Spleen (tissue), 11 donors: ENCODE data around the gene KIF12. TPM values are rescaled to one million over a fixed set of nuclear protein-coding genes. Genes with fewer than 3 reads are reported as not detected.

Experiments used
- DNase-seq: peaks from one replicate; pipeline ENCODE4 v3.0.0-alpha.2; 2020
- H3K27ac ChIP-seq, 8 donors: fragments of 200-600 bp; sonication (generic) in 7 of 8; 1 replicate in 4 of 8; 2 replicates in 4 of 8; pipeline versions ENCODE4 v1.5.0 to v1.8.0; 2016 to 2021; ENCODE audit warnings: inconsistent platforms in 4 of 8, mild to moderate bottlenecking in 4 of 8, moderate library complexity in 1 of 8
- H3K27me3 ChIP-seq, 7 donors: fragments of 200-600 bp; sonication (generic) in 6 of 7; replicated peaks in 1 of 7; 1 replicate in 4 of 7; 2 replicates in 3 of 7; pipeline versions ENCODE4 v1.5.0 to v1.8.0; 2016 to 2021; ENCODE audit warnings: inconsistent platforms in 3 of 7, mild to moderate bottlenecking in 1 of 7
- H3K36me3 ChIP-seq, 6 donors: fragments of 200-600 bp; sonication (generic) in 5 of 6; 1 replicate in 4 of 6; 2 replicates in 2 of 6; pipeline versions ENCODE4 v1.5.0 to v1.8.0; 2016 to 2021; ENCODE audit warnings: inconsistent platforms in 2 of 6
- H3K4me1 ChIP-seq, 6 donors: fragments of 200-600 bp; sonication (generic) in 5 of 6; 1 replicate in 3 of 6; 2 replicates in 3 of 6; pipeline versions ENCODE4 v1.5.0 to v1.8.0; 2016 to 2021; ENCODE audit warnings: inconsistent platforms in 3 of 6
- H3K4me3 ChIP-seq, 8 donors: fragments of 200-600 bp; sonication (generic) in 7 of 8; 1 replicate in 4 of 8; 2 replicates in 4 of 8; pipeline versions ENCODE4 v1.5.0 to v1.8.0; 2016 to 2021; ENCODE audit warnings: inconsistent platforms in 4 of 8, mild to moderate bottlenecking in 4 of 8, moderate library complexity in 2 of 8
- H3K9me3 ChIP-seq, 8 donors: fragments of 200-600 bp; sonication (generic) in 7 of 8; 1 replicate in 4 of 8; 2 replicates in 4 of 8; pipeline versions ENCODE4 v1.5.0 to v1.8.0; 2016 to 2021; ENCODE audit warnings: inconsistent platforms in 4 of 8
- POLR2A ChIP-seq, 3 donors: fragments of 450-650 bp; IDR thresholded peaks; one replicate each; pipeline ENCODE4 v1.5.1; 2017; ENCODE audit warnings: antibody characterized with exemption in 3 of 3, mild to moderate bottlenecking in 1 of 3
- POLR2AphosphoS5 ChIP-seq, 3 donors: sonication (generic); formaldehyde crosslinking; IDR thresholded peaks; one replicate each; pipeline ENCODE4 v1.5.1; 2017; ENCODE audit warnings: antibody characterized with exemption in 3 of 3
- WGBS, 5 donors: extraction: QIAGEN DNeasy Blood & Tissue Kit in 3 of 5; methylation state at CpG; one replicate each; pipeline versions ENCODE4 v1.1.5 to v1.1.7; 2013 to 2018; 5-methylcytosine and 5-hydroxymethylcytosine counted together
- intact Hi-C: fragments of 100-400 bp; cut with DNase I; formaldehyde crosslinking; loops from one replicate; pipeline ENCODE4 v1.15.0; 2023; ENCODE audit warnings: low total_unique reads
- polyA plus RNA-seq, 3 donors: library from polyadenylated mRNA; stranded (reverse); fragments of 200-250 nt; gene quantifications; one replicate each; pipeline ENCODE4 v1.2.1, GENCODE V29; 2013
- total RNA-seq, 7 donors: library from RNA; depleted of rRNA in 3 of 7; stranded (reverse); fragments of >200 nt in 3 of 7; fragmentation: NEBNext Ultra II Directional in 4 of 7; extraction: Animal tissue kit (Norgen Biotek cat#: 25700) in 4 of 7; gene quantifications; one replicate each; pipeline versions ENCODE4 v1.1.0 to v1.2.1, GENCODE V29; 2016 to 2021
- TF ChIP-seq, protein P1 (sequence below), 11 experiments: fragments of 200-600 bp in 7 of 11; fragments of 450-650 bp in 4 of 11; sonication (generic) in 4 of 11; IDR thresholded peaks in 8 of 11; conservative IDR thresholded peaks in 3 of 11; 1 replicate in 7 of 11; 2 replicates in 4 of 11; pipeline versions ENCODE4 v1.4.0 to v1.8.0; 2016 to 2021; ENCODE audit warnings: antibody characterized with exemption in 11 of 11, inconsistent platforms in 4 of 11, mild to moderate bottlenecking in 1 of 11
- donor health status: healthy with polysubstance abuse.
- donor health status: DM: no; HTN: no; CAD: no; lungs with moderate emphysema.
- donor health status: DM: no; HTN: no; CAD: no.
- donor health status: Bipolar disorder and iron deficiency.
- donor health status: healthy.
- donor health status: DM: no; HTN: no; CAD: no.
- donor health status: DM: yes; HTN: yes; CAD: no.

The KIF12 gene
- total and polyA plus RNA-seq, 10 donors = 0.20 to 1.5 (median 0.26) TPM; not detected in 5

DNA sequence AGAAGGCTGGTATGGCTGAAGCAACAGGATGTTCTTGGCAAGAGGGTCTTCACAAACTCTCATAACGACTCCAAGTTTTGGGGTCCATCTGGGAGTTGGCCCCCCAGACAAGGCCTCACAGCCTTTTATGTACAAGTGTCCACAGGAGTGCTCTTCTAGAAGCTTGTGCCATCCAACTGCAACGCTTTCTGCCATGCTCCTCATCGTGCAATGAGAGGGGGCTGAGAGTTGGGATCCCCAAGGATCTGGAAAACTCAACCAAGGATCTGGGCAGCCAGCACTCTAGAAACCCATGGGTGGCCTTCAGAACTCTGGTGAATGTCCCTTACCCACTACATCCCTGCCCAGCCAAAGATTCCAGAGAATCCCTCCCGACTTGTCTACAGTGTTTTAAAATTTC, 12.5 kb downstream of the KIF12 start:
- TF ChIP-seq, protein P1, sequence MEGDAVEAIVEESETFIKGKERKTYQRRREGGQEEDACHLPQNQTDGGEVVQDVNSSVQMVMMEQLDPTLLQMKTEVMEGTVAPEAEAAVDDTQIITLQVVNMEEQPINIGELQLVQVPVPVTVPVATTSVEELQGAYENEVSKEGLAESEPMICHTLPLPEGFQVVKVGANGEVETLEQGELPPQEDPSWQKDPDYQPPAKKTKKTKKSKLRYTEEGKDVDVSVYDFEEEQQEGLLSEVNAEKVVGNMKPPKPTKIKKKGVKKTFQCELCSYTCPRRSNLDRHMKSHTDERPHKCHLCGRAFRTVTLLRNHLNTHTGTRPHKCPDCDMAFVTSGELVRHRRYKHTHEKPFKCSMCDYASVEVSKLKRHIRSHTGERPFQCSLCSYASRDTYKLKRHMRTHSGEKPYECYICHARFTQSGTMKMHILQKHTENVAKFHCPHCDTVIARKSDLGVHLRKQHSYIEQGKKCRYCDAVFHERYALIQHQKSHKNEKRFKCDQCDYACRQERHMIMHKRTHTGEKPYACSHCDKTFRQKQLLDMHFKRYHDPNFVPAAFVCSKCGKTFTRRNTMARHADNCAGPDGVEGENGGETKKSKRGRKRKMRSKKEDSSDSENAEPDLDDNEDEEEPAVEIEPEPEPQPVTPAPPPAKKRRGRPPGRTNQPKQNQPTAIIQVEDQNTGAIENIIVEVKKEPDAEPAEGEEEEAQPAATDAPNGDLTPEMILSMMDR (IDR thresholded peaks at IDR 0.05 in 8 of 11, conservative IDR thresholded peaks at IDR 0.05 in 3 of 11) = no peak
- no peak for TF ChIP-seq POLR2AphosphoS5 (IDR thresholded peaks at IDR 0.05)
- TF ChIP-seq POLR2A (IDR thresholded peaks at IDR 0.05) = no peak
- peak; percentile 24 for DNase-seq
- Histone ChIP-seq H3K9me3 (no peaks in the 10 kb centered on the region), H3K36me3 (no peaks in the 10 kb centered on the region), H3K27ac (no peak overlapping the region), H3K4me1 (peaks cover 0 to 4% (median 0%) of the 10 kb centered on the region in 6 donors), H3K27me3 (peaks cover 0 to 10% (median 0%) of the 10 kb centered on the region in 7 donors), H3K4me3 (no peak overlapping the region)
- intact Hi-C loops = loop anchor here (10.0 kb wide), 1 partner anchor 208 kb away; no protein-coding TSS in a partner anchor
- 81 to 92% (median 83%) methylated on average over 4 of the region's 4 CpGs for WGBS, 5 donors

GRCh38 chr9:114086009-114086408, 13.1 kb downstream of the KIF12 start:
- peaks cover 0 to 10% (median 0%) of the 10 kb centered on the region in 7 donors for H3K27me3 ChIP-seq
- no peak overlapping the region for H3K4me3 ChIP-seq
- peaks cover 0 to 4% (median 0%) of the 10 kb centered on the region in 6 donors for H3K4me1 ChIP-seq
- intact Hi-C loops = loop anchor here (10.0 kb wide), 1 partner anchor 209 kb away; no protein-coding TSS in a partner anchor
- no peaks in the 10 kb centered on the region for H3K9me3 ChIP-seq
- no peak for DNase-seq
- WGBS, 5 donors = 88 to 94% (median 90%) methylated on average over 6 of the region's 6 CpGs
- H3K27ac ChIP-seq = no peak overlapping the region
- no peaks in the 10 kb centered on the region for H3K36me3 ChIP-seq
- TF ChIP-seq POLR2A (IDR thresholded peaks at IDR 0.05) (no peak), POLR2AphosphoS5 (IDR thresholded peaks at IDR 0.05) (no peak)
- TF ChIP-seq, protein P1 (IDR thresholded peaks at IDR 0.05 in 8 of 11, conservative IDR thresholded peaks at IDR 0.05 in 3 of 11) = no peak

DNA sequence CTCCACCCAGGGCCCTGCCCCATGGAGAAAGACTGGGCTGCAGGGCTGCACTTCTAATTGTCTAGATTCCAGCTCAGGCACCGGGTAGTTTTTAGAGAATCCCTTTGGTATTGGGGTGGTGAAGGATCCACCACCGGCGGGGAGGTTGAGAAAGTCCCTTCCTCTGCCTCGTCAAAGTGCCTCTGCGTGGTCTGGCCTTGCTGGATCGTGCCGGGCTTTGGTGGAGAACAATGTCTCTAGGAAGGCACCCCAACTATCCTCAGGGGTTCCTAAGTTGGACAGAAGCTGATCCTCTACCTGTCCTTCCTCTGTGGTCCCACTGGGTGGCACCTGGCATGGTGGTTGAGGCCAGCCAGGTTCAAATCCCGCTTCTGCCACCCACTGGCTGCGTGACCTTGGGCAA, 13.7 kb downstream of the KIF12 start:
- TF ChIP-seq, protein P1 (IDR thresholded peaks at IDR 0.05 in 8 of 11, conservative IDR thresholded peaks at IDR 0.05 in 3 of 11) = no peak
- no peak for TF ChIP-seq POLR2AphosphoS5 (IDR thresholded peaks at IDR 0.05)
- TF ChIP-seq POLR2A (IDR thresholded peaks at IDR 0.05) = no peak
- Histone ChIP-seq H3K4me1 (peaks cover 0 to 4% (median 0%) of the 10 kb centered on the region in 6 donors), H3K36me3 (no peaks in the 10 kb centered on the region), H3K4me3 (no peak overlapping the region), H3K9me3 (no peaks in the 10 kb centered on the region), H3K27me3 (peaks cover 0 to 10% (median 0%) of the 10 kb centered on the region in 7 donors), H3K27ac (no peak overlapping the region)
- peak; percentile 29 for DNase-seq
- 81 to 92% (median 87%) methylated on average over 2 to 9 of the region's 9 CpGs for WGBS, 5 donors
- intact Hi-C loops = loop anchor here (10.0 kb wide), 1 partner anchor 209 kb away; no protein-coding TSS in a partner anchor

DNA sequence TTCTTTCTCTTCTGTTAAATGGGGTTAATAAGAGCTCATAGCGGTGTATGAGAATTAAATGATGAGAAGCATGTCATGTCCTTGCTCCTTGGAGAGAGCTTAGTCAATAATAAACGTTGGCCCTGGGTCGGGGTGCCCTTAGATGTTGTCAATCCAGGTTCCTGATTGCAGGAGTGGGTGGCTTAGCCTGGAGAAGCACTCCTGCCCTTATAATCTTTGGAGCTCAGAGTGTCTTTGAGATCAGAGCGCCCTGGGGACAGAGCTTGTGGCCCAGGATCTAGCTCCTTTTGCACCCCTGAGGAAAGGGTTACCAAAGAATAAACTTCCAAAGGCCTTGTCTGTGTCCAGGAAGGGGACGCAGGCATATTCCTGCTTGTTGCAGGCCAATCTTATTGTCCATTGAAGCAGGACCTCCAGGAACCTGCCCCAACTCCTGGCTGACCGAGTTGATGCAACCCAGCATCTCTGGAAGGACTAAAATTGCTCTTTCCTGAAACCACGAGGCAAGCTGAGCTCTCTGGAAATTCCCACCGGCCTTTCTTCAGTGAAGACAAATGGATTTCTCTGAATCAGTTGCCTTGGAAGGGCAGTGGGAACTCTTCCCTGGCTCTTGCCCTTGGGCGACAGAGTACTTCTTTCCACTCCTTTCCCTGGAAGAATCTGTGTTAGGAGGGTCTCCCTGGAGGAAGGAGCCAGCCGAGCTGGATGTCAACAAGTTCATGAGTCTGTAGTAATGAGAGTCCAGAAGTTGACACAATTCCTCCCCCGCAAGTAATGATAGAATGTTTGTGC, 14.6 kb downstream of the KIF12 start:
- TF ChIP-seq POLR2A (IDR thresholded peaks at IDR 0.05) = no peak
- no peak for TF ChIP-seq POLR2AphosphoS5 (IDR thresholded peaks at IDR 0.05)
- TF ChIP-seq, protein P1 (IDR thresholded peaks at IDR 0.05 in 8 of 11, conservative IDR thresholded peaks at IDR 0.05 in 3 of 11) = no peak
- Histone ChIP-seq H3K4me1 (peaks cover 0 to 4% (median 0%) of the 10 kb centered on the region in 6 donors), H3K9me3 (no peaks in the 10 kb centered on the region), H3K27ac (no peak overlapping the region), H3K36me3 (no peaks in the 10 kb centered on the region), H3K27me3 (peaks cover 0 to 8% (median 0%) of the 10 kb centered on the region in 7 donors), H3K4me3 (no peak overlapping the region)
- 71 to 83% (median 75%) methylated on average over 11 of the region's 11 CpGs for WGBS, 5 donors
- intact Hi-C loops = loop anchor here (10.0 kb wide), 1 partner anchor 210 kb away; no protein-coding TSS in a partner anchor
- DNase-seq = peak; percentile 24
